NCI-H226 (cell line): ENCODE results near the gene SPACA4.
A peak's percentile ranks its signal among the peaks of the same experiment; 100 is the strongest.

Experiments used
- DNase-seq: peaks from one replicate; pipeline ENCODE4 v3.0.0-alpha.2; 2015

Gene SPACA4

DNA sequence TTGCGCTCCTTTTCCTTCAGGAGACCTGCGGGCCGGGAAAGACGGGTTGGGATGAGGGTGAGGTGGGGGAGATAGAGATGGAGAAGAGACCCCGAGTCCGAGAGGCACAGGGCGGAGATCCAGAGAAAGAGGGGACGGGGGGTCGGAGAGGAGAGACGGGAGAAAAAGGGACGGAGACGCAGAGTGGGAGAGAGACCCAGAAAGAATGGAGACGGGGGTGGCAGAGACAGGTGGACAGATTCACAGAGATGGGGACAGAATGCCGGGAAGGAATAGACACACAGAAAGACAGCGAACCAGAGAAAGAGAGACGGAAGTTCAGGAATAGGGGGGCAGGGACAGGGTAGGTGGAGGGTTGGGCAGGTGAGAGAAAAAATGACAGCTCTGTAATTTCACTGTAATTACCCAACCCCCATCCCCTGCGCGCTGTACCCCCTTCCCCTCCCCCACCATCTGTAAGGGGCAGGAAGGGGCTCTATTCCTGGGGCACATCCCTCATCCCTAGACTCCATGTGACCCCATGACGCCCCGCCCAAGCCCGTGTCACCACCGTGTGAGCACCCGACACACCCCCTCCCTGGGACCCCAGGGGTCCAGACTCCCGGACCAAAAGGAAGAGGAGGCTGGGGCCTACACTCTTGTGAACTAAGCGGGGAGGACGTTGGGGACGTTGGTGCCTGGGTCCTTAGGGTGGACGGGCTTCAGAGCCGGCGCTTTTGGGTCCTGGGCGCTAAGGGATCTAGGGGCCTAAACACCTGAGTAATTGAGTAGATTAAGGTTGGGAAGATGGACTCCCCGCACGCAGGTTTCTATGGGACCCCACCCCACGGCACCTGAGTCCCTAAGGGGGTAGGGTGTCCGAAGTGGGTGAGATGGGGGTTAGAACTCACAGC lies 29.7 kb downstream of the SPACA4 start:
- DNase-seq, result no peak

- no peak for DNase-seq
Measured at GRCh38 chr19:48636859-48637448, 30.4 kb downstream of the SPACA4 start, which contains the start of gene DBP. TSS of gene DBP (minus strand) at chr19:48637379. CDS start at chr19:48636994, 385 bp downstream.

GRCh38 chr19:48637449-48637947 lies 31.0 kb downstream of the SPACA4 start:
- peak; percentile 100 for DNase-seq

DNA sequence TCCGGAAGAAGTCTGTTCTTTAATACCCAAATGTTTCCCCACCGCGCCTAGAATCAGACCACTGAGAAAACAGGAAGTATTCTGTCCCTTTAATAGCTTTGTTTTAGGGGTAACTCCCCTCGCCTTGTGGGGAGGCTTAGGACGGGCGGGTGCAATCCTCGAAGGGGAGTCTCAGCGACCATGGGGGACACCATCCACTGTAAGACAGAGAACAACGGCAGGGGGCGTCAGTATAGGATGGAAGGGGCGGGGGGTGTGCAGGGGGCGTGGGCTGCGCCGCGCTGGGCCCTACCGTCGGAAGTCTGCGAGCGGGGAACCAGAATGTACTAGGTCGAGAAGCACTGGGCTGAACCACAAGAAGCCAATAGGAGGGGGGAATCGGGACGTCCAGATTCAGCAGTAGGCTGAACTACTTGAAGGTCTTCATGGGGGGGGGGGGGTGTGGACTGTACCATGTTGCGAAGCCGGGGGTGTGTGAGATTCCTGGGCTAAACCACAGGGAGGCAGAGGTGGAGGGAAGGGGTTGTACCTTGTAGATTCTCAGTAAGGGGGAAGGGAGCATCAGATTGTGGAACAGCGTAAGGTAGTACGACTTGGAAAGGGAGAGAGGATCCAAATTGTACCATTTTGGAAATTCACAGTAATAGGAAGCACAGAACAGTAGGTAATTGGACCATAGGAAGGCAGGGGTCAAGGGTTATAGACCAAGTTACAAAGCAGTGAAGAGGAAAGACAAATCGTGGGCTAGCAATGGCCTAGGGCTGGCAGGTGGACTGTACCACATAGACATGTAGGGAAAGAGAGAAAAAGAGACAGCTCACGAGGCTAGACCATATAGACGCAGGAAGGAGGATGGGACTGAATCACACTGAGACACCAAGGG lies 31.6 kb downstream of the SPACA4 start:
- DNase-seq, result peak; percentile 85

DNA sequence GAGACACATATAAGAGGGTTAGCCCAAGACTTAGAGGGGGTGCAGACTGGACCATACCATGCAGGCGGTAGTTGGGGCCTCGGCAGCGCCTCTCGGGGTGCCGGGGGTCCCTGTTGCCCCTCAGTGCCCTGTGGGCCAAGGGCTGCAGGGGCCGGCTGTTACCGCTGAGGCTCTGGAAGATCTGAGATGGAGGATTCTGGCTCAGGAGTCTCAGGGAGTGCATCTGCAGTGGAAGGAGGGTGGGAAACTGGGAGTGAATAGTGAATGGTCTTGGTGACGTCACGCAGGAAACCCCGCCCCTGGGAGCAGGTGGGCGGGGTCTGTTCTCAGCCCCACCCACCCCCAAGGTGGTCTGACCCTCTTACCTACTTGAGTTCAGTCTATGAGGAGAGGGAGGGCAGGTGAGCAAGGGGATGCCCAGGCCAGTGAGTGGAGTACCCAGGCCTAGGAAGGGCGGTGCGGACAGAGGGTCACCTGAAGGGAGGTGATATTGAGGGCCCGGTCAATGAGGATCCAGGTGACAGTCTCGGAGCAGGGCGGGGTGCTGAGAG lies 32.4 kb downstream of the SPACA4 start:
- no peak for DNase-seq

DNA sequence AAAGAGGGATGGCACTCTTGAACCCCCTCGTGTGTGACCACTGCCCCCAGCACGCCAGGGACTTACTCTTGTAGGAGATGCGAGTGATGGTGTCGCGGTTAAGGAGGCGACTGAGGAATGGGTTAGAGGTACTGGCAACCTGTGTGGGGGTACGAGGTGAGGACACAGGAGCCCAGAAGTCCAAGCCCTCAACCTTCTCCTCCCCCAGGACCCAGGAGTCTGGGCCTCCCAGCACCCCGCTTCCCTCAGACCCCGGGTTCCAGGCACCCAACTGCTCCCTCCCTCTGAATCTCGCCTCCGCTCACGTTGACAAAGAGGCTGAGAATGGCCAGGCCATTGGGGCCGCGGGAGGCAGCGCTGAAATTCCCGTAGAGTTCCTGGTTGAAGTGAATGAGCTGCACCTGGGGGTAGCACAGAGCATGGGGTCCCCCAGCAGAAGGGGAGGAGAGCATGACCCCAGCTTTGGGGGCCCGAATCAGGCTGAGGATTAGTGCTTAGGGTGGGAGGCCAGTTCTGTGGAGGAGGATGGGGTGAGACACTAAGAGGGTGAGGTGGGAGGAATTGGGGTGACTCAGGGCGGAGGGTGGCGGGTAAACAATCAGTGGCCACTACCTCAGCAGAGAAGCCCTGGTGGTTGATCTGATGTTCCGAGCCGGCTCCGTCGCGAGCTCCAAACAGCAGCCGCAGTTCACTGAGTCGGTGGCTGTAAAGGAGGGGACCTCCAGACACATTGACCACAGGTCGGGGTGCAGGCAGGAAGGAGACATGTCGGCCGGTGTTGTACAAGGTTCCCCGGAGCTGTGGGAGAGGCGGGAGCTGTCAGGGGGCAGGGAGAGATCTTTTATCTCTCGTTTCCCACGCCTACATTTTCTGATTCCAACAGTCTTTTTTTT lies 33.2 kb downstream of the SPACA4 start:
- no peak for DNase-seq

DNA sequence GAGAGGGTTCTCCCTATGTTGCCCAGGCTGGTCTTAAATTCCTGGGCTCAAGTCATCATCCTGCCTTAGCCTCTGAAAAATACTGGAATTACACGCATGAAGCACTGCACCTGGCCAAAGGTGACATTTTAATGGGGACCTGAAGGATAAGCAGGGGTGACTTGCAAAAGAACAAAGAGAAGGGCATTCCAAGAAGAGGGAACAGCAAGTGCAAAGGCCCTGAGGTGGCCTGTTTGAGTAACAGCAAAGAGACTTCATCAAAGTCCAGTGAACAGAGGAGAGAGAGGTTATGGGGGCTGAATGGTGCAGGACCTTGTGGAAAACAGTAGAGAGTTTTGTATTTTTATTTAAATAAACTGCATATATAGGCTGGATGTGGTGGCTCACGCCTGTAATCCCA lies 35.3 kb downstream of the SPACA4 start:
- DNase-seq, result no peak

- no peak for DNase-seq
Measured at GRCh38 chr19:48642862-48643261, 36.3 kb downstream of the SPACA4 start.

- DNase-seq, result no peak
Measured at GRCh38 chr19:48644355-48644754, 37.8 kb downstream of the SPACA4 start.

- peak; percentile 74 for DNase-seq
Measured at GRCh38 chr19:48644839-48645619, 38.5 kb downstream of the SPACA4 start.

- no peak for DNase-seq
Measured at GRCh38 chr19:48645620-48646000, 39.1 kb downstream of the SPACA4 start.

- peak; percentile 80 for DNase-seq
Measured at GRCh38 chr19:48646001-48646721, 39.6 kb downstream of the SPACA4 start, which contains the start of gene CA11. TSS of gene CA11 (minus strand) at chr19:48646187. CDS start at chr19:48645632, 555 bp downstream.

GRCh38 chr19:48646722-48647216 lies 40.2 kb downstream of the SPACA4 start:
- DNase-seq, result no peak

DNA sequence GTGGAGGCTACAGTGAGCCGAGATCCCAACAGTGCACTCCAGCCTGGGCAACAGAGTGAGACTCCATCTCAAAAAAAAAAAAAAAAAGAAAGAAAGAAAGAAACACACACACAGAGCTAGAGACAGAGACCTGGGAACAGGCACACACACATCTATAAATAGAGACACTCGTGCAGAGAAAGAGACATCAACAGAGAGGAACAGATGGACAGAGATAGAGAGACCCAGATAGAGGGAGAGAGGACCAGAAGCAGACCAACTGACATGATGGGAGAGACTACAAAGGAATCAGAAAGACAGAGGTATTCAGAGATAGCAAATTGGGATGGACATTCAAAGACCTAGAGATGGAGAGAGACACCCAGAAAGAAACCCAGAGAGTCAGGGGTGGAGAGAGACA lies 41.6 kb downstream of the SPACA4 start:
- DNase-seq, result no peak

- DNase-seq, result no peak
Measured at GRCh38 chr19:48650974-48651682, 44.6 kb downstream of the SPACA4 start.

DNA sequence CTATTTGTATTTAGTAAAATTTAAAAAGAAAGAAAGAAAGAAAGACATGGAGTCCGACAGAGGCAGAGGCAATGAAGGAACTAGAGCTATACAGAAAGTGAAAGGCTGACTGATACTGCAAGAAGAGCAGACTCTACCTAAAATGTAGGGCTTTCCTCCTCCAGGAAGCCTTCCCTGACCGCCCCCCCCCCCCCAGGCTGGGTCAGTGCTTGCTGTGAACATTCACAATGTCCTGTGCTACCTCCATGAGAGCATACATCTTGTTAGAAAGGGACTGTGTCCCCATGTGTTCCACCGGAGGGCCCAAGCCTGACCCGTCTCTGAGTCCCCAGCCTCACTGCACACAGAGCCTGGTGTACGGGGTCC lies 45.1 kb downstream of the SPACA4 start:
- no peak for DNase-seq

GRCh38 chr19:48654299-48655059 lies 47.9 kb downstream of the SPACA4 start:
- DNase-seq, result no peak

DNA sequence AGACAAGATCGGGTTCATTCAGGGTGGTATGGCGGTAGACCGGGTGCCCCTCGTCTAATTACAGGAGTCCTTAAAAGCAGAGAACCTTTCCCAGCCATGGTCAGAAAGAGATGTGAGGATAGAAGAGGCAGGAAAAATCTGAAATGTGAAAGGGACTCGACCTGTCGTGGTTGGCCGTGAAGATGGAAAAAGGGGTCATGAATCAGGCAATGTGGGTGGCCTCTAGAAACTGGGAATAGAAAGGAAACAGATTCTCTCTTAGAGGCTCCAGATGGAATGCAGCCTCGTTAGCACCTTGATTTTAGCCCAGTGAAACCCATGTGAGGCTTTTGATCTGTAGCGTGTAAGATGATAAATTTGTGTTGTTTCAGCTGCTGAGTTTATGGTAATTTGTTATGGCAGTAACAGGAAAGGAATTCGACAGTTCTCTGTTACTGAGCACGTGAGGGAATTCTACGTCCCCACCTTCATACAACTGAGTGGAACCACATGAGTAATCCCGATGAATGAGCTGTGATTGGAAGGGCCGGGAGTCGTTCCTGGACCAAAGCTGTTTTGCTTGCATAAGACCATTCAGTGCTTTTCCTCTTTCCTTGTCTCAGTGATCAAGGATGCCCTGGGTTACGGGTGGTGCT lies 50.4 kb downstream of the SPACA4 start:
- peak; percentile 64 for DNase-seq
